Osteoblast (primary cell): Measurements from ENCODE around the gene ZRANB1. TPM values are rescaled to one million over a fixed set of nuclear protein-coding genes. Genes with fewer than 3 reads are reported as not detected.

Experiments
- DNase-seq: peaks from one replicate; pipeline ENCODE4 v3.0.0; 2011; ENCODE audit warnings: low spot score, mixed read lengths; ENCODE audit not compliant: insufficient read length; ENCODE audit errors: missing footprints
- H2AFZ ChIP-seq: 2 replicates; pipeline ENCODE4 v1.6.0; 2011; ENCODE audit warnings: mild to moderate bottlenecking, low read length
- H3K27ac ChIP-seq: 2 replicates; pipeline ENCODE4 v1.5.1; 2011; ENCODE audit warnings: mild to moderate bottlenecking, low read depth, low read length, moderate library complexity
- H3K27me3 ChIP-seq: 2 replicates; pipeline ENCODE4 v1.6.0; 2012; ENCODE audit warnings: mild to moderate bottlenecking, control low read depth, inconsistent platforms, low read length, moderate library complexity; ENCODE audit not compliant: insufficient read depth
- H3K36me3 ChIP-seq: 2 replicates; pipeline ENCODE4 v1.5.1; 2011; ENCODE audit warnings: mild to moderate bottlenecking, low read length, control low read depth, moderate library complexity; ENCODE audit not compliant: insufficient read depth
- H3K4me1 ChIP-seq: 2 replicates; pipeline ENCODE4 v1.5.1; 2011; ENCODE audit warnings: mild to moderate bottlenecking, low read length, control low read depth, moderate library complexity; ENCODE audit not compliant: insufficient read depth
- H3K4me2 ChIP-seq: 2 replicates; pipeline ENCODE4 v1.6.0; 2011; ENCODE audit warnings: mild to moderate bottlenecking, low read length; ENCODE audit not compliant: insufficient read depth
- H3K4me3 ChIP-seq: fragments of 200-600 bp; sonication (generic); 3 replicates; pipeline ENCODE4 v1.5.1; 2012; ENCODE audit warnings: mild to moderate bottlenecking, low read length, inconsistent platforms; ENCODE audit not compliant: insufficient read depth
- H3K79me2 ChIP-seq: 2 replicates; pipeline ENCODE4 v1.6.0; 2012; ENCODE audit warnings: mild to moderate bottlenecking, low read length, control low read depth, inconsistent platforms; ENCODE audit not compliant: insufficient read depth
- H3K9me3 ChIP-seq: 2 replicates; pipeline ENCODE4 v1.5.1; 2011; ENCODE audit warnings: low read depth, low read length, control low read depth
- H4K20me1 ChIP-seq: 2 replicates; pipeline ENCODE4 v1.6.0; 2012; ENCODE audit warnings: mild to moderate bottlenecking, low read length, control low read depth; ENCODE audit not compliant: insufficient read depth
- CTCF ChIP-seq: IDR thresholded peaks from 2 replicates; pipeline ENCODE4 v1.5.1; 2011; ENCODE audit warnings: mild to moderate bottlenecking, low read depth, low read length, moderate library complexity; ENCODE audit errors: extremely low read depth
- total RNA-seq: library from RNA; depleted of rRNA; stranded (reverse); fragments of >200 nt; gene quantifications from 2 replicates; pipeline ENCODE4 v1.2.3, GENCODE V29; 2012

The ZRANB1 gene
- total RNA-seq, 1 donor: 34.7 TPM

DNA sequence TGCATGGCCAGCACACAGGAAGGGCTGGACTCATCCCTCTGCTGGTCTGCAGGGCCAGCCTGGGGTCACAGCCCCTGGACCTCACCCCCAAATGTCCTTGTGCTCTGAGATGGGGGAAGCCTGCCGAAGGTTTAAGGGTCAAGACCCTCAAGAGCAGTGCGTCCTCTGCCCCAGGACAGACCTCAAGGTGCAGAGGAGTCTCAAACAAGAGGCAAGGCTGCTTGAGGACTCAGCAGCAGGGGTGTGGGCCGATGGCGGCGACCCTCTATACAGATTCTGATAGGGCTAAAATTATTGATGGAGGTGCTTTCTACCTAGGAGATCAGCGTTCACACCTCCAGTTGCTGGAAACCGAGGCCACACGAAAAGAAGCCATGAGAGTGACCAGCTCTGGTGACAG lies 80.7 kb downstream of the ZRANB1 start:
- H3K4me2 ChIP-seq: no peak overlapping the region
- no peaks in the 10 kb centered on the region for H3K4me1 ChIP-seq

DNA sequence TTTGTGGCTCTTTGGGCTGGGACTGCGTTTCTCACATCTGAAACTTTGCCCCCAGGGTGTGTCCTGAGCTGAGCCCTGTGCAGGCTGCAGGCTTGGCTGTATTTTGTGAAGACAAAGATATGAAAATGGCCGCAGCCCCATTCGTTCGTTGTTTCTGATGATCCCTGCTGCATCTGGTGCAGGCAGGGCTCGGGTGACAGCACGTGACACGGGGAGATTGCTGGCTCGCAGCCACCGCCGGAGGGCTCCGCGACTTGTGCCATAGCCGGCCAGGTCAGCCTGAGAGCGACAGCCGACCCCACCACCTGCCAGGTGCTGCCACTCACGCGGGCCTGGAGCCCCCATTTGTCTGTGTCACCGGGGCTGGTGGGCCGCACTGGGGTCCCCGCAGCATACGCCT lies 81.3 kb downstream of the ZRANB1 start:
- Histone ChIP-seq H2AFZ (no peak overlapping the region), H3K4me1 (no peaks in the 10 kb centered on the region), H4K20me1 (peaks cover 59% of the 10 kb centered on the region), H3K9me3 (no peaks in the 10 kb centered on the region), H3K27me3 (no peaks in the 10 kb centered on the region), H3K27ac (no peak overlapping the region), H3K4me2 (no peak overlapping the region), H3K79me2 (peaks cover 79% of the 10 kb centered on the region), H3K36me3 (peaks cover 14% of the 10 kb centered on the region), H3K4me3 (no peak overlapping the region)
- TF ChIP-seq CTCF: no peak
- DNase-seq: no peak

More for the DNA sequence above, 80.7 kb downstream of the ZRANB1 start:
- H3K27me3 ChIP-seq: no peaks in the 10 kb centered on the region
- H3K9me3 ChIP-seq: no peaks in the 10 kb centered on the region
- no peak overlapping the region for H3K27ac ChIP-seq
- H3K79me2 ChIP-seq: peaks cover 79% of the 10 kb centered on the region
- H3K36me3 ChIP-seq: peaks cover 14% of the 10 kb centered on the region
- H4K20me1 ChIP-seq: peaks cover 57% of the 10 kb centered on the region
- TF ChIP-seq CTCF: no peak
- H2AFZ ChIP-seq: no peak overlapping the region
- DNase-seq: no peak
- H3K4me3 ChIP-seq: no peak overlapping the region

DNA sequence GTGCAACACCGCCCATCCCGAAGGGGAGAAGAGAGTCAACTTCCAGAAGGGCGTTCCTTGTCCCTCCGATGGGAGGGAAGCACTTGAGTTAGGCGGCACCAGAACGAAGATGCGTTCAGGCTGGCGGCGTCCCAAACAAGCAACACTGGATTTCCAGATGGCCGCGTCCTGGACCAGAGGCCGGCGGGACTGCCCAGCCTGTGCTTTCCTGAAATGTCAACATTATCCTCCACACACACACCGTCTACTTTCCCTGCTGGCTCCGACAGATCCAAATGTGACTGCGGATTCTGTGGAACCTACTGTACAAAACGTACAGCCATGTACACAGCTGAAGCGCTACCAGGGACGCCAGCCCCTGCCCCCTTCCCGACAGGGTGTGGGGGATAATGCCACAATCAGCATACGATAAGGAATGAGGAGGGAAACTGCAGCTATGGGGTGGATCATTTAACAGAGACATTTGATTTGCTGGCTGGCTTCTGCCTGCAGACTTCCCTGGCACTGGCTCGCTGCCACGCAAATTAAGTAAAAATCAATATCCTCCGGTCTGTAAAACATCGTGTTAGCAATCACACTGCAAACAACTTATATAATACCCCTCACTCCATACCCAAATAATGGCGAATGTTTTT lies 82.1 kb downstream of the ZRANB1 start:
- Histone ChIP-seq H3K27ac (no peak overlapping the region), H3K4me2 (no peak overlapping the region), H3K36me3 (peaks cover 14% of the 10 kb centered on the region), H3K4me1 (no peaks in the 10 kb centered on the region), H3K9me3 (no peaks in the 10 kb centered on the region), H2AFZ (no peak overlapping the region), H3K79me2 (peaks cover 79% of the 10 kb centered on the region), H4K20me1 (peaks cover 59% of the 10 kb centered on the region), H3K4me3 (no peak overlapping the region), H3K27me3 (no peaks in the 10 kb centered on the region)
- no peak for DNase-seq
- no peak for TF ChIP-seq CTCF

- Histone ChIP-seq H3K4me2 (no peak overlapping the region), H3K79me2 (peaks cover 77% of the 10 kb centered on the region), H4K20me1 (peaks cover 56% of the 10 kb centered on the region), H3K27ac (no peak overlapping the region), H3K36me3 (peaks cover 14% of the 10 kb centered on the region), H3K4me1 (peaks cover 1% of the 10 kb centered on the region), H2AFZ (no peak overlapping the region), H3K9me3 (no peaks in the 10 kb centered on the region), H3K27me3 (no peaks in the 10 kb centered on the region), H3K4me3 (no peak overlapping the region)
- DNase-seq: no peak
- no peak for TF ChIP-seq CTCF
Measured at GRCh38 chr10:125024497-125025234, 82.7 kb downstream of the ZRANB1 start.
